SU-DHL-6 (cell line): Measurements from ENCODE around the gene RIN1.

Experiments
- EZH2phosphoT487 ChIP-seq: fragments of 200-600 bp; sonication (generic), shearing (Covaris generic); conservative IDR thresholded peaks from 2 replicates; pipeline ENCODE4 v1.6.1; 2018; ENCODE audit warnings: mild to moderate bottlenecking, antibody characterized with exemption, low read length, moderate library complexity, mixed read lengths
- TF ChIP-seq, protein P1 (sequence below): fragments of 200-600 bp; sonication (generic); IDR thresholded peaks from one replicate; pipeline ENCODE4 v1.5.1; 2017; ENCODE audit warnings: antibody characterized with exemption, mild to moderate bottlenecking, low read length, moderate library complexity; ENCODE audit not compliant: insufficient read depth, poor library complexity, severe bottlenecking

- TF ChIP-seq, protein P1, sequence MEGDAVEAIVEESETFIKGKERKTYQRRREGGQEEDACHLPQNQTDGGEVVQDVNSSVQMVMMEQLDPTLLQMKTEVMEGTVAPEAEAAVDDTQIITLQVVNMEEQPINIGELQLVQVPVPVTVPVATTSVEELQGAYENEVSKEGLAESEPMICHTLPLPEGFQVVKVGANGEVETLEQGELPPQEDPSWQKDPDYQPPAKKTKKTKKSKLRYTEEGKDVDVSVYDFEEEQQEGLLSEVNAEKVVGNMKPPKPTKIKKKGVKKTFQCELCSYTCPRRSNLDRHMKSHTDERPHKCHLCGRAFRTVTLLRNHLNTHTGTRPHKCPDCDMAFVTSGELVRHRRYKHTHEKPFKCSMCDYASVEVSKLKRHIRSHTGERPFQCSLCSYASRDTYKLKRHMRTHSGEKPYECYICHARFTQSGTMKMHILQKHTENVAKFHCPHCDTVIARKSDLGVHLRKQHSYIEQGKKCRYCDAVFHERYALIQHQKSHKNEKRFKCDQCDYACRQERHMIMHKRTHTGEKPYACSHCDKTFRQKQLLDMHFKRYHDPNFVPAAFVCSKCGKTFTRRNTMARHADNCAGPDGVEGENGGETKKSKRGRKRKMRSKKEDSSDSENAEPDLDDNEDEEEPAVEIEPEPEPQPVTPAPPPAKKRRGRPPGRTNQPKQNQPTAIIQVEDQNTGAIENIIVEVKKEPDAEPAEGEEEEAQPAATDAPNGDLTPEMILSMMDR: no peak
- no peak for TF ChIP-seq EZH2phosphoT487
Measured at GRCh38 chr11:66368484-66368883, 32.2 kb upstream of the RIN1 start.
